ENCODE results near the gene ZNF74. TPM values are rescaled to one million over a fixed set of nuclear protein-coding genes. Genes with fewer than 3 reads are reported as not detected.
"Not testable (repeated sequence)": the region's sequence is repeated elsewhere in the genome, so short reads cannot be mapped to it uniquely, and the experiment has no call there.

The ZNF74 gene
- total and polyA plus RNA-seq, 2 donors (not counting 1 experiment from before 2014, with no cell fraction given) = 11.6 TPM

DNA sequence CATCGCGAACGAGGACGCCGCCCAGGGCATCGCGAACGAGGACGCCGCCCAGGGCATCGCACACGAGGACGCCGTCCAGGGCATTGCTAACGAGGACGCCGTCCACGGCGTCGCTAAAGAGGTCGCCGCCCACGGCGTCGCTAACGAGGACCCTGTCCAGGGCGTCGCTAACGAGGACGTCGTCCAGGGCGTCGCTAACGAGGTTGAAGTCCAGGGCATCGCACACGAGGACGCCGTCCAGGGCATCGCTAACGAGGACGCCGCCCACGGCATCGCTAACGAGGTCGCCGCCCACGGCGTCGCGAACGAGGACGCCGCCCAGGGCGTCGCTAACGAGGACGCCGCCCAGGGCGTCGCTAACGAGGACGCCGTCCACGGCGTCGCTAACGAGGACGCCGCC, 36.0 kb upstream of the ZNF74 start:
- H4K20me1 ChIP-seq (ENCODE audit: control insufficient read depth, insufficient read depth, low read length, poor library complexity, severe bottlenecking); H3K4me2 ChIP-seq (replicated peaks; ENCODE audit: low read depth, low read length, poor library complexity, severe bottlenecking); ATAC-seq (ENCODE audit: low read depth); H2AFZ ChIP-seq (ENCODE audit: insufficient read depth, low read depth, low read length, poor library complexity, severe bottlenecking); H3K9me3 Mint-ChIP-seq (ENCODE audit: insufficient read depth); H3K27me3 Mint-ChIP-seq; intact Hi-C loops (cut with micrococcal nuclease); H3K4me3 Mint-ChIP-seq; H3K4me1 Mint-ChIP-seq; H3K9me3 ChIP-seq (ENCODE audit: control extremely low read depth in 1 of 3, control insufficient read depth in 2 of 3, insufficient read depth in 1 of 3, low read length in 2 of 3); POLR2A ChIA-PET; H3K36me3 ChIP-seq (replicated peaks in 1 of 2; ENCODE audit: control extremely low read depth in 1 of 2, control insufficient read depth in 1 of 2, extremely low read depth in 1 of 2, insufficient read depth in 2 of 2, low read length in 1 of 2); H3K4me3 ChIP-seq (ENCODE audit: control extremely low read depth in 1 of 5, extremely low read depth in 1 of 5, insufficient read depth in 1 of 5, low read depth in 2 of 5, low read length in 4 of 5); H3K9ac ChIP-seq (ENCODE audit: low read length); DNase-seq; H3K4me1 ChIP-seq (ENCODE audit: control insufficient read depth in 2 of 2, insufficient read depth in 2 of 2, low read length in 2 of 2); H3K27ac ChIP-seq (ENCODE audit: low read length in 2 of 2); CTCF ChIA-PET; H3K79me2 ChIP-seq (ENCODE audit: control insufficient read depth, insufficient read depth, low read length); H3K27me3 ChIP-seq (replicated peaks in 1 of 4; ENCODE audit: control extremely low read depth in 1 of 4, control insufficient read depth in 3 of 4, insufficient read depth in 4 of 4, low read length in 3 of 4); H3K27ac Mint-ChIP-seq: not testable (repeated sequence)
- WGBS (ENCODE audit: insufficient coverage) = 92% methylated on average over 47 of the region's 70 CpGs

DNA sequence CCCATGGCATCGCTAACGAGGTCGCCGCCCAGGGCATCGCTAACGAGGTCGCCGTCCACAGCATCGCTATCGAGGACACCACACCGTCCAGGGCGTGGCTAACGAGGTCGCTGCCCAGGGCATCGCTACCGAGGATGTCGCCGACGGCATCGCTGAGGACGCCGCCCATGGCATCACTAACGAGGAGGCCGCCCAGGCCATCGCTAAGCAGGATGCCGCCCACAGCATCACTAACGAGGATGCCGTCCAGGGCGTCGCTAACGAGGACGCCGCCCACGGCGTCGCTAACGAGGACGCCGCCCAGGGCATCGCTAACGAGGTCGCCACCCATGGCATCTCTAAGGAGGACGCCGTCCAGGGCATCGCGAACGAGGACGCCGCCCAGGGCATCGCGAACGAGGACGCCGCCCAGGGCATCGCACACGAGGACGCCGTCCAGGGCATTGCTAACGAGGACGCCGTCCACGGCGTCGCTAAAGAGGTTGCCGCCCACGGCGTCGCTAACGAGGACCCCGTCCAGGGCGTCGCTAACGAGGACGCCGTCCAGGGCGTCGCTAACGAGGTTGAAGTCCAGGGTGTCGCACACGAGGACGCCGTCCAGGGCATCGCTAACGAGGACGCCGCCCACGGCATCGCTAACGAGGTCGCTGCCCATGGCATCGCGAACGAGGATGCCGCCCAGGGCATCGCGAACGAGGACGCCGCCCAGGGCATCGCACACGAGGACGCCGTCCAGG, 35.3 kb upstream of the ZNF74 start:
- H3K4me3 ChIP-seq (ENCODE audit: control extremely low read depth in 1 of 5, extremely low read depth in 1 of 5, insufficient read depth in 1 of 5, low read depth in 2 of 5, low read length in 4 of 5); H3K4me1 ChIP-seq (ENCODE audit: control insufficient read depth in 2 of 2, insufficient read depth in 2 of 2, low read length in 2 of 2); H3K9me3 ChIP-seq (ENCODE audit: control extremely low read depth in 1 of 3, control insufficient read depth in 2 of 3, insufficient read depth in 1 of 3, low read length in 2 of 3); H3K27ac Mint-ChIP-seq; H2AFZ ChIP-seq (ENCODE audit: insufficient read depth, low read depth, low read length, poor library complexity, severe bottlenecking); POLR2A ChIA-PET; DNase-seq; H3K4me1 Mint-ChIP-seq; CTCF ChIA-PET; H3K9ac ChIP-seq (ENCODE audit: low read length); intact Hi-C loops (cut with micrococcal nuclease); H4K20me1 ChIP-seq (ENCODE audit: control insufficient read depth, insufficient read depth, low read length, poor library complexity, severe bottlenecking); H3K36me3 ChIP-seq (replicated peaks in 1 of 2; ENCODE audit: control extremely low read depth in 1 of 2, control insufficient read depth in 1 of 2, extremely low read depth in 1 of 2, insufficient read depth in 2 of 2, low read length in 1 of 2); H3K4me3 Mint-ChIP-seq; H3K27me3 Mint-ChIP-seq; H3K27me3 ChIP-seq (replicated peaks in 1 of 4; ENCODE audit: control extremely low read depth in 1 of 4, control insufficient read depth in 3 of 4, insufficient read depth in 4 of 4, low read length in 3 of 4); H3K79me2 ChIP-seq (ENCODE audit: control insufficient read depth, insufficient read depth, low read length); ATAC-seq (ENCODE audit: low read depth); H3K9me3 Mint-ChIP-seq (ENCODE audit: insufficient read depth); H3K4me2 ChIP-seq (replicated peaks; ENCODE audit: low read depth, low read length, poor library complexity, severe bottlenecking); H3K27ac ChIP-seq (ENCODE audit: low read length in 2 of 2): not testable (repeated sequence)
- 95% methylated on average over 36 of the region's 103 CpGs for WGBS (ENCODE audit: insufficient coverage)

DNA sequence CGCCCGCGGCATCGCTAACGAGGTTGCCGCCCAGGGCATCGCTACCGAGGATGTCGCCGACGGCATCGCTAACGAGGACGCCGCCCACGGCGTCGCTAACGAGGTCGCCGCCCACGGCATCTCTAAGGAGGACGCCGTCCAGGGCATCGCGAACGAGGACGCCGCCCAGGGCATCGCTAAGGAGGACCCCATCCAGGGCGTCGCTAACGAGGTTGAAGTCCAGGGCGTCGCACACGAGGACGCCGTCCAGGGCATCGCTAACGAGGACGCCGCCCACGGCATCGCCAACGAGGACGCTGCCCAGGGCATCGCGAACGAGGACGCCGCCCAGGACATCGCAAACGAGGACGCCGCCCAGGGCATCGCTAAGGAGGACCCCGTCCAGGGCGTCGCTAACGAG, 33.7 kb upstream of the ZNF74 start:
- H3K79me2 ChIP-seq (ENCODE audit: control insufficient read depth, insufficient read depth, low read length); ATAC-seq (ENCODE audit: low read depth); H3K4me1 Mint-ChIP-seq; H3K4me2 ChIP-seq (replicated peaks; ENCODE audit: low read depth, low read length, poor library complexity, severe bottlenecking); H3K27me3 Mint-ChIP-seq; H2AFZ ChIP-seq (ENCODE audit: insufficient read depth, low read depth, low read length, poor library complexity, severe bottlenecking); intact Hi-C loops (cut with micrococcal nuclease); H3K27ac Mint-ChIP-seq; H3K36me3 ChIP-seq (replicated peaks in 1 of 2; ENCODE audit: control extremely low read depth in 1 of 2, control insufficient read depth in 1 of 2, extremely low read depth in 1 of 2, insufficient read depth in 2 of 2, low read length in 1 of 2); DNase-seq; H3K9me3 Mint-ChIP-seq (ENCODE audit: insufficient read depth); CTCF ChIA-PET; H3K4me1 ChIP-seq (ENCODE audit: control insufficient read depth in 2 of 2, insufficient read depth in 2 of 2, low read length in 2 of 2); H3K27ac ChIP-seq (ENCODE audit: low read length in 2 of 2); H3K9me3 ChIP-seq (ENCODE audit: control extremely low read depth in 1 of 3, control insufficient read depth in 2 of 3, insufficient read depth in 1 of 3, low read length in 2 of 3); H3K4me3 ChIP-seq (ENCODE audit: control extremely low read depth in 1 of 5, extremely low read depth in 1 of 5, insufficient read depth in 1 of 5, low read depth in 2 of 5, low read length in 4 of 5); H3K27me3 ChIP-seq (replicated peaks in 1 of 4; ENCODE audit: control extremely low read depth in 1 of 4, control insufficient read depth in 3 of 4, insufficient read depth in 4 of 4, low read length in 3 of 4); H4K20me1 ChIP-seq (ENCODE audit: control insufficient read depth, insufficient read depth, low read length, poor library complexity, severe bottlenecking); POLR2A ChIA-PET; H3K9ac ChIP-seq (ENCODE audit: low read length); H3K4me3 Mint-ChIP-seq: not testable (repeated sequence)
- WGBS (ENCODE audit: insufficient coverage) = 94% methylated on average over 44 of the region's 60 CpGs

GRCh38 chr22:20360866-20361751, 32.8 kb upstream of the ZNF74 start:
- H3K27ac ChIP-seq (ENCODE audit: low read length in 2 of 2); H3K4me1 Mint-ChIP-seq; H3K27ac Mint-ChIP-seq; ATAC-seq (ENCODE audit: low read depth); H3K36me3 ChIP-seq (replicated peaks in 1 of 2; ENCODE audit: control extremely low read depth in 1 of 2, control insufficient read depth in 1 of 2, extremely low read depth in 1 of 2, insufficient read depth in 2 of 2, low read length in 1 of 2); H3K4me3 ChIP-seq (ENCODE audit: control extremely low read depth in 1 of 5, extremely low read depth in 1 of 5, insufficient read depth in 1 of 5, low read depth in 2 of 5, low read length in 4 of 5); H3K27me3 ChIP-seq (replicated peaks in 1 of 4; ENCODE audit: control extremely low read depth in 1 of 4, control insufficient read depth in 3 of 4, insufficient read depth in 4 of 4, low read length in 3 of 4); H3K4me2 ChIP-seq (replicated peaks; ENCODE audit: low read depth, low read length, poor library complexity, severe bottlenecking); H3K9ac ChIP-seq (ENCODE audit: low read length); DNase-seq; POLR2A ChIA-PET; H2AFZ ChIP-seq (ENCODE audit: insufficient read depth, low read depth, low read length, poor library complexity, severe bottlenecking); H3K4me1 ChIP-seq (ENCODE audit: control insufficient read depth in 2 of 2, insufficient read depth in 2 of 2, low read length in 2 of 2); H3K9me3 Mint-ChIP-seq (ENCODE audit: insufficient read depth); H4K20me1 ChIP-seq (ENCODE audit: control insufficient read depth, insufficient read depth, low read length, poor library complexity, severe bottlenecking); H3K27me3 Mint-ChIP-seq; H3K79me2 ChIP-seq (ENCODE audit: control insufficient read depth, insufficient read depth, low read length); H3K9me3 ChIP-seq (ENCODE audit: control extremely low read depth in 1 of 3, control insufficient read depth in 2 of 3, insufficient read depth in 1 of 3, low read length in 2 of 3); intact Hi-C loops (cut with micrococcal nuclease); CTCF ChIA-PET; H3K4me3 Mint-ChIP-seq: not testable (repeated sequence)
- WGBS (ENCODE audit: insufficient coverage) = 91% methylated on average over 81 of the region's 145 CpGs

Measured in B cell (primary cell).